BE2C (cell line): ENCODE data around the gene INO80.

ENCODE experiments used
- DNase-seq: peaks from one replicate; pipeline ENCODE4 v3.0.0-alpha.2; 2020
- H3K27me3 ChIP-seq: fragments of 250-450 bp; sonication (Bioruptor Pico); 2 replicates; pipeline ENCODE4 v1.5.1; 2020; ENCODE audit warnings: mild to moderate bottlenecking
- H3K36me3 ChIP-seq: fragments of 250-450 bp; sonication (Bioruptor Pico); 2 replicates; pipeline ENCODE4 v1.5.1; 2020; ENCODE audit warnings: mild to moderate bottlenecking
- H3K4me1 ChIP-seq: fragments of 250-450 bp; sonication (Bioruptor Pico); 2 replicates; pipeline ENCODE4 v1.5.1; 2020
- H3K4me3 ChIP-seq: 2 replicates; pipeline ENCODE4 v1.5.1; 2011; ENCODE audit warnings: low read depth, low read length
- H3K9me3 ChIP-seq: fragments of 250-450 bp; sonication (Bioruptor Pico); 2 replicates; pipeline ENCODE4 v1.5.1; 2020
- CTCF ChIP-seq: IDR thresholded peaks from 2 replicates; pipeline ENCODE4 v1.5.1; 2012; ENCODE audit warnings: mild to moderate bottlenecking, low read depth, low read length

Gene INO80

GRCh38 chr15:40988156-40988555 lies 127.9 kb downstream of the INO80 start:
- no peak for TF ChIP-seq CTCF
- no peaks in the 10 kb centered on the region for H3K27me3 ChIP-seq
- DNase-seq, result no peak
- H3K9me3 ChIP-seq, result no peaks in the 10 kb centered on the region
- no peaks in the 10 kb centered on the region for H3K4me1 ChIP-seq
- H3K4me3 ChIP-seq, result no peak overlapping the region
- peaks cover 74% of the 10 kb centered on the region for H3K36me3 ChIP-seq

GRCh38 chr15:40986820-40987219 lies 129.3 kb downstream of the INO80 start:
- TF ChIP-seq CTCF, result no peak
- DNase-seq, result no peak
- H3K9me3 ChIP-seq, result no peaks in the 10 kb centered on the region
- no peaks in the 10 kb centered on the region for H3K27me3 ChIP-seq
- H3K4me1 ChIP-seq, result no peaks in the 10 kb centered on the region
- peaks cover 88% of the 10 kb centered on the region for H3K36me3 ChIP-seq
- H3K4me3 ChIP-seq, result no peak overlapping the region

- no peaks in the 10 kb centered on the region for H3K4me1 ChIP-seq
- no peak for DNase-seq
- H3K36me3 ChIP-seq, result peaks cover 91% of the 10 kb centered on the region
- TF ChIP-seq CTCF, result no peak
- H3K9me3 ChIP-seq, result no peaks in the 10 kb centered on the region
- no peak overlapping the region for H3K4me3 ChIP-seq
- H3K27me3 ChIP-seq, result no peaks in the 10 kb centered on the region
Observed at GRCh38 chr15:40985541-40986330, 130.3 kb downstream of the INO80 start.

- Histone ChIP-seq H3K27me3 (no peaks in the 10 kb centered on the region), H3K9me3 (no peaks in the 10 kb centered on the region), H3K4me1 (no peaks in the 10 kb centered on the region), H3K36me3 (peaks cover 92% of the 10 kb centered on the region), H3K4me3 (no peak overlapping the region)
- DNase-seq, result no peak
- no peak for TF ChIP-seq CTCF
Observed at GRCh38 chr15:40984964-40985363, 131.1 kb downstream of the INO80 start.

- no peaks in the 10 kb centered on the region for H3K4me1 ChIP-seq
- TF ChIP-seq CTCF, result no peak
- DNase-seq, result no peak
- H3K9me3 ChIP-seq, result no peaks in the 10 kb centered on the region
- peaks cover 95% of the 10 kb centered on the region for H3K36me3 ChIP-seq
- no peaks in the 10 kb centered on the region for H3K27me3 ChIP-seq
- no peak overlapping the region for H3K4me3 ChIP-seq
Observed at GRCh38 chr15:40984406-40984805, 131.7 kb downstream of the INO80 start.

- H3K27me3 ChIP-seq, result no peaks in the 10 kb centered on the region
- no peaks in the 10 kb centered on the region for H3K9me3 ChIP-seq
- no peak overlapping the region for H3K4me3 ChIP-seq
- no peak for TF ChIP-seq CTCF
- H3K36me3 ChIP-seq, result peaks cover 97% of the 10 kb centered on the region
- H3K4me1 ChIP-seq, result no peaks in the 10 kb centered on the region
- DNase-seq, result no peak
Observed at GRCh38 chr15:40982855-40983254, 133.2 kb downstream of the INO80 start.
